Endothelial cell of umbilical vein (primary cell): ENCODE data around the gene KRT6C.

Experiments used
- CTCF ChIP-seq, 2 donors: IDR thresholded peaks; 1 replicate in 1 of 2; 2 replicates in 1 of 2; pipeline ENCODE4 v1.5.1; 2011; ENCODE audit warnings: low read length in 2 of 2, mild to moderate bottlenecking in 2 of 2, moderate library complexity in 2 of 2, control low read depth in 1 of 2, inconsistent platforms in 1 of 2, low read depth in 1 of 2; ENCODE audit not compliant: insufficient read depth in 1 of 2; ENCODE audit errors: extremely low read depth in 1 of 2
- POLR2A ChIP-seq: IDR thresholded peaks from 2 replicates; pipeline ENCODE4 v1.6.1; 2012; ENCODE audit warnings: low read depth, mild to moderate bottlenecking, control low read depth, low read length
- POLR2AphosphoS5 ChIP-seq: IDR thresholded peaks from 2 replicates; pipeline ENCODE4 v1.6.1; 2012; ENCODE audit warnings: low read depth, mild to moderate bottlenecking, control low read depth, low read length, moderate library complexity; ENCODE audit not compliant: insufficient read depth

- TF ChIP-seq CTCF (IDR thresholded peaks at IDR 0.05; ENCODE audit: extremely low read depth in 1 of 2, insufficient read depth in 1 of 2, low read depth in 1 of 2, low read length in 2 of 2): no peak
- no peak for TF ChIP-seq POLR2A
- TF ChIP-seq POLR2AphosphoS5: no peak
These were observed 37.4 kb downstream of the KRT6C start for GRCh38 chr12:52436000-52436827.
